GM21619 (cell line): ENCODE data around the gene FBXO46.
"Not testable (repeated sequence)": the region's sequence is repeated elsewhere in the genome, so short reads cannot be mapped to it uniquely, and the experiment has no call there.

Source experiments
- ATAC-seq: cut with Tn5 transposase; IDR thresholded peaks from one replicate; pipeline ENCODE4 v1.9.1; 2021; ENCODE audit not compliant: unreplicated experiment

FBXO46 gene

DNA sequence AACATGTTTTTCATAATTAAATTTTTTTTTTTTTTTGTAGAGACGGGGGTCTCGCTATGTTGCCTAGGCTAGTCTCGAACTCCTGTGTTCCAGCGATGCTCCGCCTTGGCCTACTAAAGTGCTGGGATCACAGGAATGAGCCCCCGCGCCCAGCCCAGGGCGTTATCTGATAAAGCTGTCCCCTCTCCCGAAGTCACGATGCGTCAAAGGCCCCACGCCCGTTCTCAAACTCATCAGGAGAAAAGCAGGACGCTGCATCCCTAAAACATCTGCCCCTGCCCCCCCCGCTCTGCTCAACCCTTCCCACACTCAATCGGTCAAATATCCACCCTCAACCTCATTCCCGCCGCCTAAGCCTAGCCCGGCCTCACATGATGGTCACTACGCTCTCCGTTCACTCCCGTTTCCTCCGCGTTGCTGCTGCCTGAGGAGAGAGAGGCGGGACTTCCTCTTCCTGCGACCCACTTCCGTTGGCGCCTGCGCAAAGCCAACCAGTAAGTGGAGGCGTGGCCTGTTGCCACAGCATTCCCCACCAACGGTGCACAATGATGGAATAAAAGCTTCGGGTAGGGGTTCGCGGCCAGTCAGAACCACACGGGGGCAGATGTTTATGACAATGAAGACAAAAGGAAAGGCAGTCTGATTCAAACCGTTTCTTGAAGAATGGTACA is 39.0 kb downstream of the FBXO46 start, which contains the start of gene SNRPD2:
SNRPD2 (minus strand) TSS at position 438 of the 671 bp plus-strand sequence; CDS start at position 373, 65 bp downstream.
- peak; percentile 45 for ATAC-seq

GRCh38 chr19:45687599-45687998 is 43.1 kb downstream of the FBXO46 start:
- ATAC-seq = no peak

- not testable (repeated sequence) for ATAC-seq
These were observed 45.7 kb downstream of the FBXO46 start for GRCh38 chr19:45685045-45685444.

- ATAC-seq = no peak
These were observed 47.8 kb downstream of the FBXO46 start for GRCh38 chr19:45682908-45683307.

- no peak for ATAC-seq
These were observed 48.6 kb downstream of the FBXO46 start for GRCh38 chr19:45682117-45682516.

GRCh38 chr19:45681391-45682015 is 49.2 kb downstream of the FBXO46 start:
- peak; percentile 50 for ATAC-seq

DNA sequence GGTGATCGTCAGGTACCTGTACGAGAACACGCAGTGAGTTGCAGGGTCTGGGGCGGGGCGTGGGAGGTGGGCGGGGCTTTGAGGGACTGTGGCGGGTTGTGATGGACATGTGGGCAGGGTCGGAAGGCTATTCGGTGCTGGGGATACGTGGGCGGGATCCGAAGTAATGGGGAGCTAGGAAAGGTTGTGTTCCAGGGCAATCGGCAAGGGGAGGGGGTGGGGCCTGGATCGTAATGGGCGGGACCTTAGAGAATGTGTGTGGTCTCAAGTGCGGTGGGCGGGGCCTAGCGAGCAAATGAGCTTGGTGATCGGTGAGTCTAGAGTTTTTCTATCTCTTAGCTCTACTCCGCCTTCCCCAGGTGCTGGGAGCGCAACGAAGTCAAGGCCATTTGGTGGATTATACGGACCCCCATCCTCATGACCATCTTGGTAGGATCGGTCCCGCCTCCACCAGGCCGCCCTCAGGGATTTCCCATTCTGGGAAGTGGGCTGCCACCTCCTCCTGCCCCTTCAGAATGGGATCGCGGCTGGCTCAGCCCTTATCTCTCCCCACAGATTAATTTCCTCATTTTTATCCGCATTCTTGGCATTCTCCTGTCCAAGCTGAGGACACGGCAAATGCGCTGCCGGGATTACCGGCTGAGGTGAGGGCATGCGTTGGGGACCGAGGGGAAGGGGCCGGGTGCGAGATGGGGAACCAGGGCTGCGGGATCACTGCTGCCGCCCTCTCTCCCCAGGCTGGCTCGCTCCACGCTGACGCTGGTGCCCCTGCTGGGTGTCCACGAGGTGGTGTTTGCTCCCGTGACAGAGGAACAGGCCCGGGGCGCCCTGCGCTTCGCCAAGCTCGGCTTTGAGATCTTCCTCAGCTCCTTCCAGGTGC is 53.1 kb downstream of the FBXO46 start:
- ATAC-seq = no peak

- ATAC-seq = no peak
These were observed 53.8 kb downstream of the FBXO46 start for GRCh38 chr19:45676851-45677263.

GRCh38 chr19:45674946-45675345 is 55.8 kb downstream of the FBXO46 start:
- ATAC-seq = no peak

- peak; percentile 46 for ATAC-seq
These were observed 59.8 kb downstream of the FBXO46 start for GRCh38 chr19:45670670-45671453.

DNA sequence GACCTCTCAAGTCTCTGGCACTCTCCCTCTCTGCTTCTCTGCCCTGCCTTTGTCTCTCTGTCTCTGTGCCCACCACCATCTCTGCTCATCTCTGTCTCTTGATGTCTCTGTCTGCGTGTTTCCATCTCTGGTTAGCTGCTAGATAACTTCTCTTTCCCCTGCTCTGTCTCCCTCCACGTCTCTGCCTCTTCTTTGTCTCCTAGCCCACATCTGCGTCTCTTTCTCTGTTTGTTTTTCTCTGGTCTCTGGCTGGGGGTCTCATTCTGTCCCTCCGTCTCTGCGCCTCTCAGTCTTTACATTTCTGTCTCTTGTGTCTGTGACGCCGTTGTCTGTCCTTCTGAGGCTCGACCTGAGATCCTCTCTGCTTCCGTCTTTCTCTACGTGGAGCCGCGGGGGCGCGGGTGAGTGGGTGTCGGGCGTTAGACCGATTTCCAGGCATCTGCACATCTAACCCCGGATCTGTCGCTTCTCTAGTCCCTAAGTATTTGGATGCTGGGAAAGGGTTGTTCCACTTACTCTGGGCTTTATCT is 62.3 kb downstream of the FBXO46 start:
- no peak for ATAC-seq

DNA sequence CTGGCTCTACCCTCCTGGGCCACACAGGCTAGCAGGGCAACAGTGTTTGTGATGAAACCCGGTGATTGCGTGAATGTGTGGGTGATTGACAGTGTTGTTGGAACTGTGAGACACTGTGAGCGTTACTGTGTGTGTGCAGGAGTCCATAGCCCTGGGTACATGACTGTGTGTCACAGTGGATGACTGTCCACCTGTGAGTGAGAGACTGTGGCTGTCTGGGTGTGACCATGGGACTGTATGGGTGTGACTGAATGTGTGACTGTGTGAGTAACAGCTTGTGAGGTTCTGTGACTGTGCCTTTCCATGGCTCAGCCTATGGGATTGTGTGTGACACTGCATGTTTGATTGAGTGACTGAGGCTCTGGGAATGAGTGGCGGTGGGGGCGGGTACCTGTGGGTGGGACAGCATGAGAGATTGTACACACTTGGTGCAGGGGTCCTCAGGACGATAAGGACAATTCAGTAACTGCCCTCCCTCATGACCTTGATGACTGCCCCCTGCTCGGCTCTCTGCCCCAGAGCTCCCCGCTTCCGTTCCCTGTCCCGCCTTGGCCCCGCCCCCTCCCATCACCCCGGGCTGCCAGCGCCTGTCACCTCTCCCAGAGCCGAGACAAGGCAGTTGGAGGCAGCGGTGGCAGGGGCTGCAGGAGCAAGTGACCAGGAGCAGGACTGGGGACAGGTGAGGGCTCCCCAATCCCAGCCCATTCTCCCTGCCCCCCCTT is 62.9 kb downstream of the FBXO46 start, which contains the start of gene GIPR:
GIPR (plus strand) TSS at position 602 of the 722 bp plus-strand sequence. CDS start 1,300 bp downstream, outside the sequence.
- ATAC-seq = no peak

DNA sequence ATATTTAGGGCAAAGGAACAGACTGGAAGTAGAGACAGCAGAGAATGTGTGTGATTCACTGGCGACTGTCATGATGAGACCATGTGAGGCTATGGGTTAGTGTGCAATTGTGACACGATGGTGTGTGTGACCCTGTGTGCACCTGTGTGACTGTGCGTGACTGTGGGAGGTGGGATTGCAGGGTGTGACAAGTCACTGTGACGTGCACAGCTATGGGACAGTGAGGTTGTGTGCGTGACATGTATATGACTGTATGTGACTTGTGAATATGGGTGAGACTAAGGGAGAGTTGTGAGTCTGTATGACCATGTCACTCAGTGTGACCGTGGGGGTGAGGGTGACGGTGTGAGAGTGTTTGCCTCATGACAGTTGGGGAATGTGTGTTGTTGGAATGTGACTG is 66.1 kb downstream of the FBXO46 start:
- ATAC-seq = no peak

GRCh38 chr19:45663800-45664199 is 66.9 kb downstream of the FBXO46 start:
- ATAC-seq = no peak

DNA sequence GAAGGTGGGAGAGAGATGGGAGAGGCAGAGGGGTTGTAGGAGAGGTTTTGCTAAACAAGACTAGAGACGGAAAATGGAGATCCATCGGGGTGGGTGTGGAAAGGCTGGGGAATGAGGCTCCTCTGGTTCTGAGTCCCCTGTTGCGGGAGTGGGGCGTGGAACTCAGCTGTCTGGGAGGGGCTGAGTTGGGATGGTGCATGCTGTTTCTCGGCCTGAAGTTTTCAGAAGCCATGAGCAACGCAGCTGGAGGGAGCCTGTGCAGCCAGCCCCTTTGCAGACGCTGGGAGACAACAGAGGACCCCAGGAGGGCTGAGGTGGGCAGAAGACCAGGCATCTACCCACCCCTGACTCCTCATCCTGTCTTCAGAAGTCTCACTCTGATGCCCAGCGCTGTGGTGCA is 70.1 kb downstream of the FBXO46 start:
- ATAC-seq = no peak
